Activated CD8-positive, alpha-beta memory T cell treated with anti-CD3 and anti-CD28 coated beads for 48 hours (primary cell): ENCODE results near the gene GOLGA1.

Source experiments
- DNase-seq, 3 experiments: peaks; one replicate each; pipeline ENCODE4 v3.0.0-alpha.2; 2020; ENCODE audit warnings: low read depth in 2 of 3, low spot score in 2 of 3

Gene GOLGA1

DNA sequence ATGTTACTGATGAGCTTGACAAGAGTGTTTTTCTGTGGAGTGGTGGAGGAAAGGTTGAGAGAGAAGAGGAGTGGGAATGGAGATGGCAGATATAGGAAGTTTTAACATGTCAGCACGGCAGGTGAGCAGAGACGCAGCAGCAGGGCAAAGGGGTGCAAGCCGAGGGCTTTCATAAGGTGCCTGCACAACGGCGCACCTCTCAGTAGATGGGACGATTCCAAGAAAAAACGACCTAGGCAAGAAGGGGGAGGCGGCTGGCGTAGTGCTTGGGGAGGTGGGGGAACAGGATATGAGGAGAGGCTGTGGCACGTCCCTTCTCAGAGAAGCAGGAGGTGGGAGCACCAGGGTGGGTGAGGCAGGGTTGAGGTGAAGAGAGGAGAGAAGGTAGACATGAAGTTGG is 54.4 kb downstream of the GOLGA1 start:
- no peak for DNase-seq

DNA sequence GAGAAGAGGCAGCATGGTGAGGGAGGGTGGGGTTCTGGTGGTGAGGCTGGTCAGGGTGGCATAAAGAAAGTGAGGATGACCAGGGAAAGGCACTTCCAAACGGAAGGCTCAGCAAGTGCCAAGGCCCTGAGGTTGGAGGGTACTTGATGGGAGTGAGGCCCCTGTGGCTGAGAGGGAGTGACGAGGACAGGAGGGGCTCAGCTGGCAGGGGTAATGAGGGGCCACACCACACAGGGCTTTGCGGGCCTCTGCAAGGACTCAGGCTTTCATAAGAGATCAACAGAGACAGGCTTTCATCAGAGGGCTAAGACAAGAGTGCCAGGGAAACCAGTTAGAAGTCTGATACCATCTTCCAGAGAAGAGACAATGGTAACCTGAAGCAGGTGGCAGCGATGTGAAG is 55.3 kb downstream of the GOLGA1 start:
- no peak for DNase-seq

DNA sequence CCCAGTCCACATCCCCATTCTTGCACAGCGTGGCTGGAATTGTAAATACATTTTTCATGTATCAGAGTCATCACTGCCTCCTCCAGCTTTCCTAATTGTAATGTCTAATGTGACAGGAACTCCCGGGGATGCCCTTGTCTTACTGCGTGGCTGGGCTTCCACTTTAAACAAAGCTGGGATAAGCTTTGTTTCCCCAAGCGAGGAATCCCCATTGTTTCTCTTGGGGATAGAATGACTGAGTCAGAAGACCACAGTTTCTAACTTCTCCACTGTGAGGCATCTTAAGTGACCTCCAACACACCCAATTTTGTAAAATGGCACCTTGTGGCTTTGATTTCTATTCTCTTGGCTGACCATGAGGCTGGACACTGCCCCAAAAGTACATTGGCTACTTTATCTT is 56.5 kb downstream of the GOLGA1 start:
- no peak for DNase-seq

DNA sequence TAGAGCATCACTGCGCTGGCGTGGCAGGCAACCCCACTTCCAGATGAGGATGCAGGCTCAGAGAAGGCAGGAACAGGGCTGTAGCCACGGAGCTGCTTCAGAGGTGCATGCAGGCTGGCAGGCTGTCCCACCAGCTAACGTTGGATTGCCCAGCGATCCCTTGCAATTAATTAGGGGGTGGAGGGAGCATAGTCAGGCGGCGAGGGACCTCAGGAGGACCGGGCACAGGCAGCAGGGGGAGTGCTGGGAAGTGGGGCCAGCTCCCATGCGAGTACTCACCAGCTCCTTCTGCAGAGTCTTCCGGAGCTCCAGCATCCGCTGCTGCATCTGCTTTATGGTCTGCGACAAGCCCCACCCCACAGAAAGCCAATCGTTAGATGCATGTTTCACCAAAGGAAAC is 58.7 kb downstream of the GOLGA1 start:
- DNase-seq = no peak

DNA sequence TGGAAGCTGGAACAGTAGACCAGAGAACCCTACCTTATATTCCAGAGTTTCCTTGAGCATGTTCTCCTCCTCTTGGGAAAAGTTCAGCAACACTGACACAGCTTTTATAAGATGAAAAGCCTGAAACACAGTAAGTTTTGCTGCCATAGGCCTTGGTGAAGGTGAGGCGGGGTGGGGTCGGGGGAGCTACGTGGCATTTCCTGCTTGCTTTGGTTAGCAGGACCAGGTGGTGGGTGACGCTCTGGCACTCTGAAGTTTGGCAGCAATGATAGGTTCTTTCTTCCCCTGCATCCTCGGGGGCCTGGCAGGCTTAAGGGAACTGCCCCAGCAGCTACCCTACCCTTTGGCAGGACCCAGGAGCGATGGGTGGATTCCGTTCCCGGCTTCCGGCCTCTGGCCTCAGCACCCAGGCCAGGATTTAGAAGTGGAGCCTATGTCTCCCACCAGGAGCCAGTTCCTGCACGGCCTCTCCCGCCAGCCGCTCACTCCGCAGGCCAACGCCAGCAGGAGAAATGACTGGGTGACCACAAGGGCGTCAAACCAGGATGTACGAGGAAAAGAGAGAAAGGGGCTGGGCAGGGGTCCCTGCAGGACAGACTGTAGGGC is 59.6 kb downstream of the GOLGA1 start:
- DNase-seq = no peak

DNA sequence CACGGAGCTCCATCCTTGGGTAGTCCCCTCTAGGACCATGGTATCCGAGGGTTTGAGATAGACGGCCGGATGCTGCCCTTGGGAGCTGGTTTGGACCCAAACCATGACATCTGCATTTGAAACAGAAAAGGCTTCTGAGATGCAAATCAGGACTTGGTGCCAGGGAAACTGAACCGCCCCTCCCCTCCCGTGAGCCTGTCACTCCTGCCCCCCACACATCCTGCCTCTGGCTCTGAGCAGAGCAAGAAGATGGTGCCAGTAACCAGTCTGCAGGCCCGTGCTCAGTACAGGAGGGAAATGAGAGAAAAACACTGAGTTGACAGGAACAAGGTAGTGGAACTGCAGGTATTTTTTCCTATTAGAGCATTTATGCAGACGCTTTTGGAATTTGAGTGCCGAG is 60.4 kb downstream of the GOLGA1 start:
- DNase-seq = no peak

DNA sequence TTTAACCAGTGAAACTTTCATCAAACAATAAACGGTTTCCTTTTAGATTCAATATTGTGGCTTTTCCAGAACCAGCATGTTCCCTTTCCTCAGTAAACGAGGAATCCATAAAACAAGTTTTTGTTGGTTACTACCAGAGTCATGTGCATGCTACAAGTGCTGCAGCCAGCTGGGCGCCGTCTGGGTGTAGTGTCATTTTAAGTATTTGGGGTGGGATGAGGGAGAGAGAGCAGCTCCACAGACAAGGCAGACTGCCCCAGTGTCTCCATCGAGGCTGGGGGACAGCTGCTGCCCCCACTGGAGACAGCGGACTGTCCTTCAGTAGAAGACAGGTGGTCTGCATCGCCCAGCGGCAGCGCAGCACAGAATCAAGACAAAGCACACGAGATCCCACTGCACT is 61.7 kb downstream of the GOLGA1 start:
- DNase-seq = no peak

DNA sequence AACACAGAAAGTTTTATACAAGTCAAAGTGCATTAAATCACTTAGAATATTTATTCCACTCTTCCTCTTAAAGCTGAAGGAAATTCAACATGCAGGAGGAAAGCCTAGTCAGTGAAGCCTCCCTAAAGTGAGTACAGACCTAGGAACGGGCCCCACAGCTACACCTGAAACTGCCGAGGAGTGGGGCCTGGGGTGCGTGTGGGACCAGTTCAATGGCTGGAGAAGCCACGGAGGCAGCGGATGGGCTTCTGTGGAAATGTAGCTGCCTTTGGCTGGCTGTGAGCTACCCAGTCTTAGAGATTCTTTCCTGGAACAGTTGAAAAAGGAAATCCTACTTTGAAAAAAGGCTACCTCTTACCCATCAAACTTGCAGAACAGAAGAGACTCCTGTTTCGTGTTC is 62.4 kb downstream of the GOLGA1 start:
- DNase-seq = no peak

DNA sequence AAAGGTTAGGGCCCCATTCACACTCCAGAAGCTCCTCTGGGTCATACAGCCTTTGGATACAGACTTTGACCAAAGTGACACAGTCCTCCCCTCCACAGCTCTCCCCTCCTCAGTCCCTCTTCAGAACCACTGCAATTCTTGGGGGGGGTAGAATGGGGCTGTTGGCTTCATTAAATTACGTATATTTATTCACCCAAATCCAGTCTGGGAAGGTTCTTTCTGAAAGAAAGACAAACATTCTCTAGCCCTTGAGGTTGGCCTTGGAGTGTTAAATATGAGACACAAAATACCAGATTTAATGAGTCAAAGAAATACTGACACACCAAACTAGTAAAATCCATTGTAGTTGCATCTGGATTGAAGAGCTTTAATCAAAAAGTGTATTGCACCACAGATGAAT is 62.9 kb downstream of the GOLGA1 start:
- DNase-seq = no peak

DNA sequence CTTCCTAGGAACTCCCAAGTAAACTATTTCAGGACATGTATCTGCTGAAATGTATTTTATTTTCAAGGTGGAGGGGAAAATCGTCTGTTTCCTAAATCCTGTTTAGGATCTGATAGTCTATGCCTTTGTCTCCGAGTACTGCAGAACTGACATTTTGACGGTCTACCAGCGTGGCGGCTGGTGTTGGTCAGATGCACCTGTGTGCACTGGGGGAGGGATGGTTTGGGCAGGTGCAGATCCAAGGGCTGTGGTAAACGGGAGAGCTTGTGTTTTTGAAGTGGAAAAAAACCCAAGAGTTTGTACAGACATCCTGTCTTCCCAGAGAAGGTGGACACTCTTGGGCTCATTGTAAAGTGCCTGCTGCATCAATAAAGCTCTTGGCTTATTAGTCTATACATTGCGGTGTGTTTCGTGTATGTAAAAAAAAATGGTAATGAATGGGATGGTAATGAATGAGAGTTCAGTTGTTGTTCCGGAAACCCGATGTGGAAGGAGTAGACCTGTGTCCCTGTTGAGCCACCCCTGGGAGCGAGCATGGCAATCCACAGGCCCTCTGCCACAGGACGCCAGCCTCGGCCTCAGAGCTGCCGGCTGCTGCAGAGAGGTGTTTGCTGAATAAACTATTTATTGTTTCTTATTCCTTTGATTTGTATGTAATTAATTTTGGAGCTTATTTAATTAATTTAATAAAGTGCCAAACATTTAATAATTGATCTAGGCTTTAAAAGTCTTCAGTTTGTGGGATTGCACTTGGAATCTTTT is 63.7 kb downstream of the GOLGA1 start:
- DNase-seq = no peak

DNA sequence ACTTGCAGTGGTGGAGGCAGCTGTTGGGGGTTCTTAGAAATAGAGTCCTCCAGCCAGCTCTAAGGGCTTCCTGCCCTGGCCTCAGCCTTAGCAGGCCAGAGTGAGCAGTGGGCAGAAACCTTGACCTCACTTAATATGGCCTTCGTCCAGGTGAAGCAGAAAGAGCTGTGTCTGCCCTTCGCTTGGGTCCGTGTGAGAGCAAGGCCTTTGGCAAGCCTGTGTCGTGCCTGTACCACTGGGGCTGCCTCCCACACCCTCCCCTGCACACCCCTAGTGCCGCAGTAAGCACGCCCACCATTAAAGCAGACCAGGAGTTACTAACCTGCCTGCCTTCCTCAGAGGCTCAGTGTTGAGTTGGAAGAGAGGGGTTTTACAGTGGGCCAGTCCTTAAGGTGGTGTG is 65.4 kb downstream of the GOLGA1 start:
- no peak for DNase-seq

DNA sequence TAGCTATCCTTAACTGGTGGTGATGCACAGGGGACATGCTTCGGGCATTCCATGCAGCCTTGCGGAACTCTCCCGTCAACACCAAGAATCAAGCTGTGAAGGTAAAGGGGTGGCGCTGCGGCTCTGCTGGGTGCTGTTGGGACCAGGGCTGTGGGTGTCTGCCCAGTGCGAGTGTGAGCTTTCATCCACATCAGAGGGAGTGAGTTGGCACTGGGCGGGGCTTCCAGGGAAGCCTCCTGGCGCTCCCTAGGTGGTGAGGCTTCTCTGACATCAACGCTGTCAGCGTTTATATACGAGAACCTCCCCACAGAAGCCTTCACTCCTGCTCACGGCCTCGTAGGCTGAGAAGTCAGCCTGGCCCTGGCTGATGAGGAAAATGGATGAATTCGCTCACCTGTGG is 67.2 kb downstream of the GOLGA1 start:
- no peak for DNase-seq

DNA sequence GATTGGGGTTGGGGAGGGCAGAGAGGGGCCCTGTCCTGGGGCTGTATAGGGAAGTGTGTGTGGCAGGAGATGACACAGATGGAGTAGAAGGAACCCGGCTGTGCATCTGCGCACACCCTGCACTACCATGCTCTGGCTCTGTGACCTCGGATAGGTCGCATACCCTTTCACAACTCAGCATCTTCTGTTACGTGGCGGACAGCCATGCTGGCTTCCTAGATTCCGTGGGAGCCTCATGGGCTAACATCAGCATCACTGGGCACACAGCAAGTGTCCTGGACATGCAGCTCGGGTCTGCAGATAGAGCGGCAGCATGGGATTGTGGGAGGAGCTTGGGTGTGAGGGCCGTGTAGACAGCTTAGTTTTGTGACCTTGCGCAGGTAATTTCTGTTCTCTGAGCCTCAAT is 69.7 kb downstream of the GOLGA1 start:
- DNase-seq = no peak

DNA sequence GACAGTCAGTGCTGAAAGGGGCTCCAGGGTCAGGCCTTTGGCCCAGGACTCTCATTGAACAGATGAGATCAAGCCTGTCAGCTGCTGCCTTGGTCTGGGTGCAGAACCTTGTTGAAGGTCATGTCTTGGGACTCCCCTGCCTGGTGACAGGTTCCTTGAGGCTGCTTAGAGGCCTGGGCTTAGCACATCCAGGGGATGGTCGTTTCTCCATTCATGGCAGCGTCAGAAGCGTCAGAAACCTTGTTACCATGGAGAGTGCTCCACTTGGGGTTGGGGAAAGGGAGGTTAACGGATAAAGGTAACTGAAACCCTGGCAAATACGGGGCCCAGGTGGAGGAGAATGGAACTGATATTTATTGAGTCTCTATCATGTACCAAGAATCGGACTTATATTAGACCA is 70.2 kb downstream of the GOLGA1 start:
- DNase-seq = no peak

DNA sequence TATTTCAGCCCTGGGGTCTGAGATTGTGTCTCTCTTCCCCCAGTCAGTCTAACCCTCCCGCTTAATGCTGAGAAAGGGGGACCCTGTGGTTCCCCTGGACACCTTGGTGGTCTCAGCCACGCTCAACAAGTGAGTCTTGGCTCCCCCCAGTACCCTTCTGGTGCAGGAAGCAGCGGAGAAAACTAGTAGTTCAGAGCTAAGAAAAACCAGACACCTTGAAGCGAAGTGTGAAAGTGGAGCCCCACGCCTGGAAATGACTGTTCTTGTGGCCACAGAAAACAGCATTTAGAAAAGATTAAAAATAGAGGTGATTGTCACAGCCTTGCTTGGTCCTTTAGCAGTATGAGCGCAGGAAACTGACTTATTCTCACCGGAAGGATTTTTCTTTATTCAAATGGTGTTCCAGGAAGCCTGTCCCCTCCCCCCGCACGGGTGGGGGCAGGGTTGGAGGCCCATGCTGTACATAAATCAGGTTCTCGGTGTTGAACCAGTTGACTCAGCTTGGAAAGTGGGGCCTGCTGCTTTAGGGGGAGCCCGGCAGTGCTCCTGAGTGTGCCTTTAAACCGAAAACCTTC is 70.8 kb downstream of the GOLGA1 start:
- DNase-seq = peak; percentile 68 to 83 (median 81)

DNA sequence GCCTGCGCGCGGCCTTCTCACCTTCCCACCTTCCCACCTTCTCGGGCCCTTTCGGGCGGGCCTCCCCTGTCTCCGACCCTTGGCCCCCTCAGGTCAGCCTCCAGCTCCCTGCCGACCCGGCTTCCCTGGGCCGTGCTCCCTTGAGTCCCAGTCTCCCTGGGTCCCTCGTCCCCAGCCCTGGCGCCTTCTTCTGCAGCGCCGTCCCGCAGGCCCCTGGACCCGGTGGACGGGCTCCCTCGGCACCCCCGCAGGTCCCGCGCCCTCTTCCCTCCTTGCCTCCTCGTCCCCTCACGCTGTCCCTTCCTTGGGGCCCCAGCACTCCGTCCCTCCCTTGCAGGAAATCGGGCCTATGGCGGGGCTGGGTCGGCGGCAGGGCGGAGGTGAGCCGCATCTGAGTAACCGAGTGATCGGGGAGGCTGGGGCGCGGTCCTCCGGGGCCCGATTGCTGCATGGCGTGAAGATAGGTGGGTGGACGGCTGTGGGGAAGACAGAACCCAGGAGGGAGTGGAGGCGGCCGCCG is 71.4 kb downstream of the GOLGA1 start:
- no peak for DNase-seq

DNA sequence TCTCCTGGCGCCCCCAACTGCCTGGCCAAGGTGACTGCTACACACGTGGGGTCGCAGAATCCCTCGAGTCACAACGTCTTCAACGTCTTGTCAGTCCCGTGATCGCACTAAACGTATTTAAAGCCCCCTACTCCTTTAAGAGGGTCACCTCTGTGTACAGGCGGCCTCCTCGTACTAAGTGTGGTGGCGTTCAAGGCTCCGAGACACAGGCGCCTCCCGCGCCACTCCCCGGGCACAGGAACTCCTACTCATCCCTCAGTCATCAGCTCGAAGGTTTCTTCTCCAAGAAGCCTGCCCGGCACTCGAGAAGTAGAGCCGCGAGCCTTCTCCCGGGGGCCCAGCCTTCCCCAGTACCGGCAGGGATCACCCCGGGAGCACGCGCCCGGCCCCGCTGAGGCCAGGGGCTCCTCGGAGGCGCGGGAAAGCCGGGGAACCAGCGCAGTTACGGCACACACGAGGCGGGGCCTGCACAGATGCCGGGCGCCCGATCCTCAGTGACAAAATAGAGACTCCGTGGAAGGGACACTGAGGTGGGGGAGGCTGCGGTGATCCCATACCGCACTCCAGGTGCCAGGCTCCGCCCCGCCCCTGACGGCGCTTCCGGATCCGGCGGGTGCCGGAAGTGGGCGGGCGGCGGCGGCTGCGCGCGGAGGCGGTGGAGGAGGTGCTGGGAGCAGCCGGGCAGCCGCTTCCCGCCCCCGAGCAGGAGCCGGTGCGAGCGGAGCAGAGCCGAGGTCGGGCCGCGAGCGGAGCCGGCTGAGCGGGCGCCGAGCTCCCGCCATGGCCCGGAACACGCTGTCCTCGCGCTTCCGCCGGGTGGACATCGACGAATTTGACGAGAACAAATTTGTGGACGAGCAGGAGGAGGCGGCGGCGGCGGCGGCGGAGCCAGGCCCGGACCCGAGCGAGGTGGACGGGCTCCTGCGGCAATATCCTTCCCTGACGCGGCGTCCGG is 72.1 kb downstream of the GOLGA1 start:
- DNase-seq = peak; percentile 74 to 95 (median 84)

DNA sequence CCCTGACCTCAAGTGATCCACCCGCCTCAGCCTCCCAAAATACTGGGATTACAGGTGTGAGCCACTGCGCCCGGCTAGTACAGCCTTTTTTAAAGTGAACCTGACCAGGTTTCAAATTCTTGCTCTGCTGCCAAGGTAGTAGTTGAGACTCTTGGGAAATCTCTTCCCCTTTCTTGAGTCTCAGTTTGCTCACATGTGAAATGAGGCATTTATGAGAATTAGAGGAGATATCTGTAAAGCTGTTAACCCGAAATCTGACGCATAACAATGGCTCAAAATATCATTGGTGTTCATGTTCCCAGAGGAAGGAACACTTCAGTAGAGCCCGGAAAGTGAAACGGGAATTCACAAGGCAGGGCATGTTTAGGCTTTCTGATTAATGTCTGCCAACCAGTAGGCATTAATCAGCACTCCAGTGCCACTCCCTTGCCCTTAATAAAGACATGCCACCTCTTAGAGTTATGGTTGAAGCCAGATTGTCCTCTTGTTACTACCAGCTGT is 77.5 kb downstream of the GOLGA1 start:
- no peak for DNase-seq

DNA sequence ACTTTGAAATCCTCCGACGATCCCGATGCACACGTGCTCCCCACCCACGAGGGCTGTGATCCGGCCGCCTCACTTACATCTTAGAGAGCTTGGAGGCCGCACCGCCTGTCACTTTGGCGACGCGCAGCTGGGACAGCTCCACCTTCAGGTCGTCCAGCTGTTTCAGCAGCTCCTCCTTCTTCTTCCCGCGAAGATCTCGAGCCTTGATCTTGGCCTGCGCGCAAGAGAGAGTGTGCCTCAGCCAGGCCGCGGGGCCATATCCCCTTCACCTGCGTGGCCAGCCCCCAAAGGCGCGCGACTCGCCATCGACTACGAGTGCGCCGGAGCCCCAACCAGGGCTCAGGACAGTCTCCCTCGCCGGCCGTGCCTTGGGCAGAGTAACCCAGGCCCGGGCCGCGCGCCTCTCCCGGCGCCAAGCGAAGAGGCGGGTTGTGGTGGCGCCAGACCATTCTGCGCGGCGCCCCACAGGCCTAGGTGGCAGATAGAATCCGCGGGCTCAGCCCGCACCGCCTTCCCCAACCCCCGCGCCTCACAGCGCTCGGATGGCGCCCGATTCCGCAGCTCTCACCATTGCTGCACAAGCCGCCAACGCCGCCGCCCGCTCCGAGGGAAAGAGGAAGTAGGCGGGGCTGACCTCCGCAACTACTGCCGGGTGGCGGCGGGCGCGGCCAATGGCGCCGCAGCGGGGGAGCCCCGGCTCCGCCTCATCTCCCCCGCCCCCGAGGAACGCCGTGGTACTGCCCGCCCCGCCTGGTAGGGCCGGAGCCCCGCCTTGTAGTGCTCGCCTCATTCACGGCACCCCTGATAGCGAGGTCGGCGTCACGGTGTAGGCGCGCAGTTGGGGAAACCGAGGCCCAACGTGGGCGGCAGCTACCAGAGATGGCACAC is 79.3 kb downstream of the GOLGA1 start, which contains the start of the genes ARPC5L and RPL35:
Gene ARPC5L, plus strand, starts transcription at position 789 of the 888 bp plus-strand sequence. CDS start 7,161 bp downstream, outside the sequence.
Gene RPL35, minus strand, starts transcription at position 616 of the 888 bp plus-strand sequence. Its CDS starts 45 bp downstream, at position 571.
- DNase-seq = peak; percentile 83 to 93 (median 86)
